Ishikawa (cell line): ENCODE measurements around the gene ADTRP.

Experiments
- CEBPB ChIP-seq: IDR thresholded peaks from 2 replicates; pipeline ENCODE4 v1.6.1; 2012
- CREB1 ChIP-seq: IDR thresholded peaks from 2 replicates; pipeline ENCODE4 v1.6.1; 2012; ENCODE audit warnings: low read depth
- EGR1 ChIP-seq: IDR thresholded peaks from 2 replicates; pipeline ENCODE4 v1.6.1; 2012
- EP300 ChIP-seq: IDR thresholded peaks from 2 replicates; pipeline ENCODE4 v1.6.1; 2012; ENCODE audit warnings: borderline replicate concordance
- FOXM1 ChIP-seq: IDR thresholded peaks from 2 replicates; pipeline ENCODE4 v1.6.1; 2012; ENCODE audit warnings: low read depth, borderline replicate concordance
- MAX ChIP-seq: IDR thresholded peaks from 2 replicates; pipeline ENCODE4 v1.6.1; 2012
- NFIC ChIP-seq: IDR thresholded peaks from 2 replicates; pipeline ENCODE4 v1.6.1; 2012
- RAD21 ChIP-seq: IDR thresholded peaks from 2 replicates; pipeline ENCODE4 v1.6.1; 2012; ENCODE audit warnings: low read depth
- REST ChIP-seq: IDR thresholded peaks from 2 replicates; pipeline ENCODE4 v1.6.1; 2012; ENCODE audit warnings: low read depth, mild to moderate bottlenecking
- TAF1 ChIP-seq: IDR thresholded peaks from 2 replicates; pipeline ENCODE4 v1.6.1; 2012; ENCODE audit warnings: low read depth, mild to moderate bottlenecking
- TCF12 ChIP-seq: IDR thresholded peaks from 2 replicates; pipeline ENCODE4 v1.6.1; 2012; ENCODE audit warnings: low read depth
- TEAD4 ChIP-seq: IDR thresholded peaks from 2 replicates; pipeline ENCODE4 v1.6.1; 2012
- USF1 ChIP-seq: IDR thresholded peaks from 2 replicates; pipeline ENCODE4 v1.6.1; 2012
- YY1 ChIP-seq: IDR thresholded peaks from 2 replicates; pipeline ENCODE4 v1.6.1; 2012; ENCODE audit warnings: low read depth
- ZBTB7A ChIP-seq: IDR thresholded peaks from 2 replicates; pipeline ENCODE4 v1.6.1; 2012; ENCODE audit warnings: low read depth

The ADTRP gene

DNA sequence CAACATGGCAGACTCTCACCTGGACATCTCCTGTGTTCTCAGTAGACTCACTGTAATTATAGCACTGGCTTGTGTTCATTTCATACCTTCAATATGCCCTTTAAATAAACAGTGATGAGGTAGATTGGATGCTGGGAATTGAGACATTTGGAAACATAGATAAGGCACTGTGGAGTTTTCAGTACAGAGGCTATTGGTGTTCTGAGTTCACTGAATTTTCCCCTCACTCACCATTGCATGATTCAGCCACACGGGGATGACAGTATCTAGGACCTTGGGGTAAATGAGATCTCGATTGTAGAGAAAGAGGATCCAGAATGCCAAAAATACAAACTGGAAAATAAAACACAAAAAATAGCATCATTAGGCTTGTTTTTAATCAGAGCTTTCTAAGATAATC lies 12.6 kb downstream of the ADTRP start:
- TF ChIP-seq YY1, result no peak
- no peak for TF ChIP-seq USF1
- no peak for TF ChIP-seq CREB1
- no peak for TF ChIP-seq REST
- no peak for TF ChIP-seq EGR1
- TF ChIP-seq FOXM1, result no peak
- no peak for TF ChIP-seq NFIC
- no peak for TF ChIP-seq RAD21
- no peak for TF ChIP-seq CEBPB
- TF ChIP-seq EP300, result no peak
- TF ChIP-seq TCF12, result no peak
- no peak for TF ChIP-seq ZBTB7A

DNA sequence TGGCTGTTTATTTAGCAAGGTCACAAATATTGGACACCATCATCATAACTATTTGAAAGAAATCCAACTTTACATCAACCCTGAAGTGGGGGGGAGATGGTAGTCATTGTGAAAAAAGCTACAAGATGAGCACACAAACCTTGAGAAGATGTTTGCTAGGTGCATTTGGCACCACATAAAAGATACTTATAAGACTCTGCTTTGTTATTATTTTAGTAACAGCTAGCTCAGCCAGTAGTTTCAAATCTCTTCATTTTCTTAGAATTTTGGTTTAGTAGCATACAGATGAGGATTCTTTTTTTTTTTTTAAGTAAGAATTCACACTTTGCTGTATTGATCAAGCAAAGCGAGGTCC lies 14.4 kb downstream of the ADTRP start:
- TF ChIP-seq FOXM1 (no peak), ZBTB7A (no peak)

GRCh38 chr6:11763460-11764249 lies 14.9 kb downstream of the ADTRP start:
- TF ChIP-seq TCF12 (no peak), MAX (no peak), TEAD4 (no peak), REST (no peak), CEBPB (no peak), TAF1 (no peak), EP300 (no peak), EGR1 (no peak), YY1 (no peak), ZBTB7A (no peak), CREB1 (no peak), USF1 (no peak), RAD21 (no peak), FOXM1 (no peak), NFIC (no peak)

- no peak for TF ChIP-seq ZBTB7A
- no peak for TF ChIP-seq CREB1
- no peak for TF ChIP-seq MAX
- no peak for TF ChIP-seq CEBPB
- no peak for TF ChIP-seq YY1
- TF ChIP-seq EP300, result no peak
- no peak for TF ChIP-seq TAF1
- no peak for TF ChIP-seq TEAD4
- no peak for TF ChIP-seq FOXM1
- TF ChIP-seq TCF12, result no peak
- TF ChIP-seq EGR1, result no peak
- TF ChIP-seq NFIC, result no peak
- no peak for TF ChIP-seq REST
- TF ChIP-seq USF1, result no peak
- no peak for TF ChIP-seq RAD21
Measured at GRCh38 chr6:11762794-11763459, 15.7 kb downstream of the ADTRP start.
